Cerebellar nuclear complex (tissue), 1 donor: ENCODE data around the gene IQCE.

Experiments used
- DNase-seq, 2 experiments: peaks; one replicate each; lab custom pipeline; 2025; lab: John Stamatoyannopoulos, UW

The IQCE gene

DNA sequence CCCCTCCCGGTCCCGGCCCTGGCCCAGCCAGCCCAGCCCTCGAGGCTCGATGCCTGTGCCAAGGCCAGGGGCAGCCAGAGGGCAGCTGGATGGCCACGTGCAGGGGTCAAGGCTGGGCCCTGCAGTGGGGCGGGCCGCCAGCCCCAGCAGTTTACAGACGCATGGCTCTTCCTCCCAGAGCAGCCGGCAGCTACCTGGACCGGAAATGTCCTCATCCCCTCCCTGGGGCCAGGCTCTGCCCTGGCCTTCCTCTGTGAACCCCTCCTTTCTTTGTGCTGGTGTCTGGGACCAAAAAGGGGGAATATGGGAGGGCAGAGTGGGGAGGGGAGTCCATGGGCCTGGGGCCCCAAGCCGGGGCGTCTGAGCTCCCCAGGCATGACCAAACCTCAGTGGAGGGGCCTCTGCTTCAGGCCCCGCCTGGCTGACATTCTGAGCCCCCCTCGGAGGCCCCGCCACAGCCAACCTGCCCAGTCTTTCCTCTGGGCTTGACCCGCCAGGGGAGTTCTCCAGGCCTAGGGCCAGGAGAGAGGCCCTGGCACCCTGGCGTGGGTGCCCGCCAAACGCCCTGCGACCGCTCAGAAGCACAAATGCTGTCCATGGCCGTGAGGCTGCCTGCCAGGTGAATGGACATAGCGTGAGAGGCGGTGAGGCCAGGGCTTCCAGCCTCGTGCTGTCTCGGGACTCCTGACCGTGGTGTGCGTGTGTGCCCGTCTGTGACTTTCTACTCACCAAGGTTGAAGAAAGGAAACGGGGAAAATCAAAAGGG lies 104.5 kb downstream of the IQCE start:
- no peak for DNase-seq

DNA sequence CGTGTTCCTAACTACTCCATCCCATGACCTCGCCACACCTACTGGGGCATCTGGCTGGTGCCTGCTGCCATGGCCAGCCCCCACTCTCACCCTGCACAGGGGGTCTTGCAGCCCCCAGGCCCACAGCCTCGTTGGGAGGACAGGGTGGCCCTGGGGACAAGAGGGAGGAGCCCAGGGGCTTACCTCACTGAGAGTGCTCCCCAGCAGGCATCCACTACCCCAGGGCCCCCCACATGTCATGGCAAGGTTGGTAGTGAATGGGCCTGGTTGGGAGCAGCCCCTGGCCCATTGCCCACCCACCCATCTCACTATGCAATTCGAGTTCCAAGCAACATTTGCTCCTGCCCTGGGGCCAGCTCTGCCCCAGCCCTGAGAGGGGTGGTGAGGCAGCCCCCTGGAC lies 105.2 kb downstream of the IQCE start:
- no peak for DNase-seq
